ENCODE results near the gene AK5. TPM values are rescaled to one million over a fixed set of nuclear protein-coding genes. Genes with fewer than 3 reads are reported as not detected.

AK5 gene
- polyA plus RNA-seq, 1 donor from 2014 or later = 2.7 TPM

DNA sequence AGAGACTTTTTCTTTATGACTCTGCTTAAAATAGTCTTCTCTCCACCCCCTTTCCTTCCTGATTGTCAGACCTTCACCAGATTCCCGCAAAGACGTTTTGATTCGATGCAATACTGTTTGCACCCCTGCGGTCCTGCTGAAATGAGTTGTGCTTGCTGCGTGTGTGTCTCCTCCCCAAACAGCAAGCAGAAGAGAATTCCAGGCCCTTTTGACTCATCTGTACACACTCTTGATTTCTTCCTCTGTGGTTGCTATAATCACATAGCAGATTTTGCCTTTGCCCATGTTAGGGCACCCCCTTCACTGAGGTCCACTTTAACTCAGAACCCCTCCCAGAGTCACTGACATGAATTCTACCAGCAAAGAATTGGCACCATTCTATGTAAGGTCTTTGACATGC is 264.2 kb downstream of the AK5 start:
- H3K36me3 Mint-ChIP-seq = no peaks in the 10 kb centered on the region
- H3K4me3 Mint-ChIP-seq = no peak overlapping the region
- peaks cover 0 to 4% (median 0%) of the 10 kb centered on the region in 3 donors for H3K9me3 Mint-ChIP-seq
- no peaks in the 10 kb centered on the region for H3K27me3 Mint-ChIP-seq
- H3K27ac Mint-ChIP-seq = no peak overlapping the region
- H3K4me1 Mint-ChIP-seq = peaks cover 0 to 3% (median 2%) of the 10 kb centered on the region in 3 donors

GRCh38 chr1:77546890-77547289 is 265.1 kb downstream of the AK5 start:
- H3K36me3 Mint-ChIP-seq = no peaks in the 10 kb centered on the region
- H3K27ac Mint-ChIP-seq = no peak overlapping the region
- peaks cover 0 to 2% (median 0%) of the 10 kb centered on the region in 3 donors for H3K4me1 Mint-ChIP-seq
- H3K9me3 Mint-ChIP-seq = peaks cover 0 to 4% (median 0%) of the 10 kb centered on the region in 3 donors
- no peaks in the 10 kb centered on the region for H3K27me3 Mint-ChIP-seq
- no peak overlapping the region for H3K4me3 Mint-ChIP-seq

DNA sequence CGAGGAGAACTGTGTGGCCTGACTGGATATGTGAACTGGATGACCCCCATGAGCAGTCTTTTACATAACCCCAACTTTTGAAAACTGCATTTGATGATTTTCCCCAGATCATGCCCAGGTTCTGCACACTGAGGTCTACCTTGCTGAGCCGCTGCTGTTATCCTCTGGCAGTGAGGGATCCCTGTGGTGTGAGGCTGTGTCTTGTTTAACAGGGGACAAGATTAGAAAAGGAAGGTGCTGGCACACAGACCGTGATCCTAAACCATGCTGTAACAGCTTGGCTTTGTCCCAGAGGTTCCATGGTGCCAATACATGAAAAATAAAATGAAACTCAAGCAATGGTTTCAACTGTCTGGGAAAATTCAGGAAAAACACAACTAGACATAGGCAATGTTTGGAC is 266.5 kb downstream of the AK5 start:
- Mint-ChIP-seq H3K4me3 (no peak overlapping the region), H3K27ac (no peak overlapping the region), H3K4me1 (peaks cover 0 to 2% (median 0%) of the 10 kb centered on the region in 3 donors), H3K9me3 (peaks cover 0 to 4% (median 0%) of the 10 kb centered on the region in 3 donors), H3K36me3 (no peaks in the 10 kb centered on the region), H3K27me3 (peaks cover 2% of the 10 kb centered on the region)

DNA sequence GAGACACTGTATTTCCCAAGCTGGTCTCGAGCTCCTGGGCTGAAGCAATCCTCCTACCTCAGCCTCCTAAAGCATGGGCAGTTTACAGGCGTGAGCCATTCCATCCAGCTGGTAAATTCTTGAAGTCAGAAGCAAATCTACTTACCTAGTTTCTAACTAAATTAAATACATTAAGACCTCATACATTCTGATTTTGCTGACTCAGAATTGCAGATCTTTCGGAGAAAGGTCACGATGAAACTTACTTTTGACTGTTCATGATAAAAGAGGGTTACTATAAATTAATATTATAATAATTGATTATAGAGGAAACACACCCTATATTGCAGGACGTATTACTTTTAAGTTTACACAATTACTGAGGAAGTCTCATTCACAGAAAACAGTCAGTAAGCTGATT is 268.3 kb downstream of the AK5 start:
- H3K27ac Mint-ChIP-seq = no peak overlapping the region
- H3K4me1 Mint-ChIP-seq = peaks cover 0 to 2% (median 0%) of the 10 kb centered on the region in 3 donors
- no peak overlapping the region for H3K4me3 Mint-ChIP-seq
- peaks cover 4% of the 10 kb centered on the region for H3K27me3 Mint-ChIP-seq
- peaks cover 2% of the 10 kb centered on the region for H3K36me3 Mint-ChIP-seq
- peaks cover 0 to 2% (median 0%) of the 10 kb centered on the region in 3 donors for H3K9me3 Mint-ChIP-seq

- Mint-ChIP-seq H3K27ac (no peak overlapping the region), H3K9me3 (peaks cover 0 to 1% (median 0%) of the 10 kb centered on the region in 3 donors), H3K4me1 (peaks cover 0 to 2% (median 0%) of the 10 kb centered on the region in 3 donors), H3K4me3 (no peak overlapping the region), H3K36me3 (peaks cover 2% of the 10 kb centered on the region), H3K27me3 (peaks cover 4% of the 10 kb centered on the region)
Observed at GRCh38 chr1:77552626-77553025, 270.8 kb downstream of the AK5 start.

DNA sequence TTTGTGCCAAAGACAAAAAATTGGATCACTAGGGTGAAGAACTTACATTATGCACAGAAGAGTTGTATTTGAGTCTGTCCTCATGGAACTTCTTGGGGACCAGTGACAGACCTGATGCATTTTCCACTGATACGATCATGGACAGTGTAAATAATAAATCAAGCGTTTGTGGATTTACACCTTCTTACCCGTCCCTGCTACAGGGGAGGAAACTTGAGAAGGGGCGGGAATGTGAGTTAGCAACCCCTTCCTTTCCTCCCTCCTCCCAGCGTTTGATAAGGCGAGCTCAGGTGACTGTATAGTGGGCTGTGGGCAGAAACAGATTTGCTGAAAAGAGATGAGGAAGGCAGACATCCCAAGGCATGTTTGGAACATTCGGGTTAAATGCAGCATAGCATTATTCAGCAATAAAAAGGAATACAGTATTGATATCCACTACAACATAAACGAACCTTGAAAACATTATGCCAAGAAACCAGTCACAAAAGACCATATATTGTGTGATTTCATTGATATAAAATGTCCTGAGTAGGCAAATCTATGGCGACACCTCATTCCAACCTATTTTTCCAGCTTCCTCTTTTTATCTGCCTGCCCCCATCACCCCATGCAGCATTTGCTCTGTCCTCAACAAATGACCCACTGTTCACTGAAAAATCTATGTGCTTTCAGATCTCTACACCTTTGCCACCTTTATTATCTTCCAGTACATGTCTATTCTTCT is 271.9 kb downstream of the AK5 start:
- Mint-ChIP-seq H3K4me1 (no peaks in the 10 kb centered on the region), H3K27ac (peak overlapping the region in 1 of 3 donors; percentile 39), H3K36me3 (peaks cover 2% of the 10 kb centered on the region), H3K27me3 (peaks cover 4% of the 10 kb centered on the region), H3K9me3 (peaks cover 0 to 1% (median 0%) of the 10 kb centered on the region in 3 donors), H3K4me3 (no peak overlapping the region)

DNA sequence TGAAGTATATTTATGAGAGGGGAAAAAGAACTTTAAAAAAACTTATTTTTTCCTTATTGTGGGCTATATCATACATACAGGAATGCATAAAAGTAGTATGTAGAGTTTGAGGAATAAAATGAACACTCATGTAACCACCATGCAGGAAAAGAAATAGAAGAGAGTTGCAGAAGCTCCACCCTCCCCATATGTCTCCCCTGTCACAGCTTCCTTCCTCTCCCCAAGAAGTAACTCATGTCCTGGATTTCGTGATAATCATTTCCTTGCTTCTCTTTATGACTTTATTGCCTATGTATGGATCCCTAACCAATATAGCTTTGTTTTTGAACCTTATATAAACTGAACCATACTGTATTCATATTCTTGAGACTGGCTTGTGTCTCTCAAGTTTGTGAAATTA is 274.2 kb downstream of the AK5 start:
- peaks cover 6% of the 10 kb centered on the region for H3K36me3 Mint-ChIP-seq
- H3K9me3 Mint-ChIP-seq = peaks cover 0 to 1% (median 0%) of the 10 kb centered on the region in 3 donors
- no peak overlapping the region for H3K4me3 Mint-ChIP-seq
- H3K27me3 Mint-ChIP-seq = peaks cover 4% of the 10 kb centered on the region
- no peak overlapping the region for H3K27ac Mint-ChIP-seq
- no peaks in the 10 kb centered on the region for H3K4me1 Mint-ChIP-seq

DNA sequence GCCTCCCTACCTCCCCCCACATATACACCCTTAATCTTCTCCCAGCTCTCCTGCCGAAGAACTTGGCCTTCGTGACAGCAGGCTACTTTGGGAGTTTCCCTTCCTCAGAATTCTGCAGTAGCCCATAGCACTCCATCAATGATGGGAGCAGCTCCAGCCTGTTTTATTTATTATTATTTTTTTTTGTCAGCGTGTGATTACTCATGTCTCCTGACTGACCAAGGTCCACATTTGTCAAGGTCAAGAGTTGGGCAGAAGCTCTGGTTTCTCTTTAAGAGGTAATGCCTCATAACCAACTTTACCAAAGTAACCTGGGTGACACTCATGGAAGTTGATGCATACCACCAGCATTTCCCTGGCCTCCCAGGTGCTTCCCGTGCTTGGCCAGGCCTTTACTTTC is 275.2 kb downstream of the AK5 start:
- Mint-ChIP-seq H3K9me3 (peaks cover 0 to 1% (median 0%) of the 10 kb centered on the region in 3 donors), H3K4me1 (no peaks in the 10 kb centered on the region), H3K36me3 (peaks cover 10% of the 10 kb centered on the region), H3K4me3 (no peak overlapping the region), H3K27ac (no peak overlapping the region), H3K27me3 (peaks cover 4% of the 10 kb centered on the region)

GRCh38 chr1:77558591-77559164 is 276.9 kb downstream of the AK5 start:
- Mint-ChIP-seq H3K27me3 (no peaks in the 10 kb centered on the region), H3K9me3 (peaks cover 0 to 1% (median 0%) of the 10 kb centered on the region in 3 donors), H3K4me3 (no peak overlapping the region), H3K27ac (no peak overlapping the region), H3K4me1 (no peaks in the 10 kb centered on the region), H3K36me3 (peaks cover 10% of the 10 kb centered on the region)

DNA sequence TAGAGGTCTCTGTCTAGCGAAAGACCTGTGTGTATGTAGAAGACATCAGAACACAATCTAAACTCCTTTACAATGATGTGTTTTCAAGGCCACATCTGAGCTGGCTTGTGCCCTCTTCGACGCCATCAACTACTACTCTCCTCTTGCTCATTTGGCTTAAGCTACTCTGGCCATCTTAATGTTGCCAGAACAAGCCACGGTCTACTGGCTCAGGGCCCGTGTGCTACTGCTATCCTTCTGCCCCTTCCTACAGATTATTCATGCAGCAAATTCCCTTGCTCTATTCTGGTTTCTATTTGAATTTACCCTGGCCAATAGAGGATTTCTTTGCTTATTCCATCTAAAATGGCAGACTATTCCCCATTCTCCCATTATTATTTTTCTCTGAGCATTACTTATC is 278.9 kb downstream of the AK5 start:
- no peak overlapping the region for H3K27ac Mint-ChIP-seq

DNA sequence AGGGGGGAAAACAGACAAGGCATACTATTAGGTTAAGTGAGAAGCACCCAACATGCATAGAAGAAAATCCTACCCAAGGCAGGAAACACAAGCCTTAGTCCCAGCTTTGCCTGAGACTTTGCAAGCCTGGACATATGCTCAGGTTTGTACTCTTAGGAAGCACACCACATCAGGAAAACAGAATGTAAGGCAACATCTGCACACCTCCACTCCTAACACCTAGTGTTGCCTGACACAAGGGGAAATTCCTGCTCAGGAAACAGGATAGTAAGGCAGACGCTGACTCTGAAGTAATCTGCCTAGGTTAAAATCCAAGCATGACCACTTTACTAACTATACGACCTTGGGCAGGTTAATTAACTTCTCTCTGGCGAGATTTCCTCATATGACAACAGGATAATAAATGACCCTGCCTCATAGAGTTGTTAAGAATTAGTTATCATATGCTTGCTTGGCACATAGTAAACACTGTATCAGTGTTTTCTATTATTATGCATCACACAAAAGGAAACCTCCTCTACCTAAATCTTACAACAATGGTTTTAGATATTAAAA is 280.9 kb downstream of the AK5 start:
- Mint-ChIP-seq H3K27ac (no peak overlapping the region), H3K36me3 (peaks cover 22% of the 10 kb centered on the region), H3K4me1 (no peaks in the 10 kb centered on the region), H3K27me3 (no peaks in the 10 kb centered on the region), H3K9me3 (no peaks in the 10 kb centered on the region), H3K4me3 (no peak overlapping the region)

More for the DNA sequence above, 278.9 kb downstream of the AK5 start:
- Mint-ChIP-seq H3K4me1 (no peaks in the 10 kb centered on the region), H3K36me3 (peaks cover 11% of the 10 kb centered on the region), H3K9me3 (peaks cover 0 to 1% (median 0%) of the 10 kb centered on the region in 3 donors), H3K27me3 (no peaks in the 10 kb centered on the region), H3K4me3 (no peak overlapping the region)

GRCh38 chr1:77565321-77565720 is 283.5 kb downstream of the AK5 start:
- no peaks in the 10 kb centered on the region for H3K9me3 Mint-ChIP-seq
- no peak overlapping the region for H3K4me3 Mint-ChIP-seq
- peaks cover 20% of the 10 kb centered on the region for H3K36me3 Mint-ChIP-seq
- no peak overlapping the region for H3K27ac Mint-ChIP-seq
- H3K27me3 Mint-ChIP-seq = no peaks in the 10 kb centered on the region
- H3K4me1 Mint-ChIP-seq = no peaks in the 10 kb centered on the region

DNA sequence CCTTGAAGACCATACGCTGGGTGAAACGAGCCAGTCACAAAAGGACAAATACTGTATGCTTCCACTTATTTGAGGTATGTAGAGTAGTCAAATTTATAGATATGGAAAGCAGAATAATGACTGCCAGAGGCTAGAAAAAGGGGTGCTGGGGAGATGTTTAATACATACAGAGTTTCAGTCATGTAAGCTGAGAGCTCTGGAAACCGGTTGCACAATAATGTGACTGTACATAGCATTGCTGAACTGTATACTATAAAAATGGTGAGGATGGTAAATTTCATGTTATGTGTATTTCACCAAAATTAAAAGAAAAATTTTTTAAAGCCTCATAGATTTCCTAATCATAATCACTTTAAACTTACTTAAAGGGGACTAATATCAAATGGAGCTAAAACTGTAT is 289.8 kb downstream of the AK5 start:
- Mint-ChIP-seq H3K36me3 (peaks cover 16% of the 10 kb centered on the region), H3K9me3 (no peaks in the 10 kb centered on the region), H3K27me3 (no peaks in the 10 kb centered on the region), H3K27ac (no peak overlapping the region), H3K4me1 (no peaks in the 10 kb centered on the region), H3K4me3 (no peak overlapping the region)

DNA sequence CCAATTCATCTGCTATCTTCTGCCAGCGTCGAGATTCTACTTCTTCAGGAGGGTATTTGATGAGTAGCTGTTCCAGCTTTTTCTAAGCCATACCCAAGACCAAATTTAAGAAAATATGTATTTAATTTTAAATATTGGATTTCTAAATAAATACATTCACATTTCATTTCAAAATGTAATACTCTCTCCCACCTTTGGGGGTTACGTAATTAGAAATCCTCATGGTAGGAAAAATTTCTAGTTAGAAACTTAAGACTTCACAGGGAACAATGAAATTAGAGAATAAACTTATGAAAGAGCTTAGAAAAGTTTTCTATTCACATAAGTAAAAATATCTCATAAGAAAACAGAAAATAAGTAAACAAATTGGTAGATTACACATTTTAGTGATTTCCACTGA is 297.7 kb downstream of the AK5 start:
- Mint-ChIP-seq H3K4me3 (no peak overlapping the region), H3K27me3 (no peaks in the 10 kb centered on the region), H3K36me3 (peaks cover 16% of the 10 kb centered on the region), H3K4me1 (peaks cover 7 to 10% (median 9%) of the 10 kb centered on the region in 3 donors), H3K9me3 (no peaks in the 10 kb centered on the region), H3K27ac (no peak overlapping the region)

- peak overlapping the region in 2 of 4 donors; percentile 18 to 75 for H3K4me3 Mint-ChIP-seq
- peaks cover 22% of the 10 kb centered on the region for H3K36me3 Mint-ChIP-seq
- H3K4me1 Mint-ChIP-seq = peaks cover 15 to 20% (median 15%) of the 10 kb centered on the region in 3 donors
- peak overlapping the region in 1 of 3 donors; percentile 48 for H3K27ac Mint-ChIP-seq
- peaks cover 0 to 2% (median 0%) of the 10 kb centered on the region in 3 donors for H3K9me3 Mint-ChIP-seq
- H3K27me3 Mint-ChIP-seq = no peaks in the 10 kb centered on the region
Observed at GRCh38 chr1:77582905-77583304, 301.1 kb downstream of the AK5 start.

Measured in IgD-negative memory B cell (primary cell).